ENCODE measurements around the gene TPSAB1.
"Not testable (repeated sequence)": the region's sequence is repeated elsewhere in the genome, so short reads cannot be mapped to it uniquely, and the experiment has no call there.

Gene TPSAB1

DNA sequence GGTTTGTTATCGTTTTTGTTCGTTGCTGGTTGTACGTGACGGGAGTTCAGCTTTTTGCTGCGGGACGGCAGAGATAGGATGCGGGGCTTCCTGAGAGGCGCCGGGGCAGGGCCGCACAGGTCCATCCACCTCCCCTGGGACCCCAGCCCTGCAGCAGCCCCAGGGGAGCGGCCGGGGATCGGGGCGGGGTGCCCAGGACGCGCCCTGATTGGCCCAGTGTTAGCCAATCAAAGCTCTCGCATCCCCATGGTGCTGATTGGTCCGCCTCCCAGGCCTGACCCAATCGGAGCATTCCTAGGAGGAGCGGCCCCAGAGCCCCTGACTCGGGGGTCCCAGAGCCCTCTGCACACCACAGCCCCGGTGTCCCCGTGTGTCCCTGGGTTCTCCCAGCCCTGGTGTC, 1.6 kb upstream of the TPSAB1 start:
- not testable (repeated sequence) for H3K27me3 Mint-ChIP-seq; DNase-seq; H3K4me1 Mint-ChIP-seq (ENCODE audit: low read depth in 2 of 2); ATAC-seq (replicated peaks); H3K36me3 Mint-ChIP-seq (ENCODE audit: insufficient read depth); H3K9me3 Mint-ChIP-seq; H3K27ac Mint-ChIP-seq; H3K4me3 Mint-ChIP-seq

DNA sequence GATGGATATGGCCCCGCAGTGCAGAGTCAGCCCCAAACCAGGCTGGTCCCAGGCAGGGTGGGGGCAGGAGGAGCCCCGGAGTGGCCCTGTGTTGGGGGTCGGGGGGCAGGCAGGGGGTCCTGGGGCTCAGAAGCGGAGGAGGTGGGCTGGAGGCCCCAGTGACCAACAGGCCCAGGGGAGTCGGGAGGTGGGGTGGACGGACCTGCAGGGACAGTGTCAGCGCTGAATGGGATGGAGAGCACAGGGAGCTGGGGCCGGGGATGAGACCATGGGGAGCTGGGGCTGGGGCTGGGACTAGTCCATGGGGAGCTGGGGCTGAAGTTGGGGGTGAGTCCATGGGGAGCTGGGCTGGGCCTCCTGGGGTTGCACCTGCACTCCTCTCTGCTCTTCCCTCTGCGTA, 930 bp upstream of the TPSAB1 start:
- not testable (repeated sequence) for ATAC-seq (replicated peaks); H3K27ac Mint-ChIP-seq; H3K27me3 Mint-ChIP-seq; H3K4me3 Mint-ChIP-seq; H3K4me1 Mint-ChIP-seq (ENCODE audit: low read depth in 2 of 2); DNase-seq; H3K36me3 Mint-ChIP-seq (ENCODE audit: insufficient read depth); H3K9me3 Mint-ChIP-seq

DNA sequence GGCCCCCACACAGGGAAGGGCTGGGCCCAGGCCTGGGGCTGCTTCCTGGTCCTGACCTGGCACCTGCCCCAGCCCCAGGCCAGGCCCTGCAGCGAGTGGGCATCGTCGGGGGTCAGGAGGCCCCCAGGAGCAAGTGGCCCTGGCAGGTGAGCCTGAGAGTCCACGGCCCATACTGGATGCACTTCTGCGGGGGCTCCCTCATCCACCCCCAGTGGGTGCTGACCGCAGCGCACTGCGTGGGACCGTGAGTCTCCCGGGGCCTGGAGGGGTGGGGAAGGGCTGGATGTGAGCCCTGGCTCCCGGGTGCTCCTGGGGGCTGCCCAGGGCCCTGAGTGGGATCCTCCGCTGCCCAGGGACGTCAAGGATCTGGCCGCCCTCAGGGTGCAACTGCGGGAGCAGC, 576 bp downstream of the TPSAB1 start:
- H3K36me3 Mint-ChIP-seq (ENCODE audit: insufficient read depth); H3K9me3 Mint-ChIP-seq; DNase-seq; ATAC-seq (replicated peaks); H3K27ac Mint-ChIP-seq; H3K4me3 Mint-ChIP-seq; H3K4me1 Mint-ChIP-seq (ENCODE audit: low read depth in 2 of 2): not testable (repeated sequence)
- peaks cover 7 to 20% of the 10 kb centered on the region in 2 donors for H3K27me3 Mint-ChIP-seq

DNA sequence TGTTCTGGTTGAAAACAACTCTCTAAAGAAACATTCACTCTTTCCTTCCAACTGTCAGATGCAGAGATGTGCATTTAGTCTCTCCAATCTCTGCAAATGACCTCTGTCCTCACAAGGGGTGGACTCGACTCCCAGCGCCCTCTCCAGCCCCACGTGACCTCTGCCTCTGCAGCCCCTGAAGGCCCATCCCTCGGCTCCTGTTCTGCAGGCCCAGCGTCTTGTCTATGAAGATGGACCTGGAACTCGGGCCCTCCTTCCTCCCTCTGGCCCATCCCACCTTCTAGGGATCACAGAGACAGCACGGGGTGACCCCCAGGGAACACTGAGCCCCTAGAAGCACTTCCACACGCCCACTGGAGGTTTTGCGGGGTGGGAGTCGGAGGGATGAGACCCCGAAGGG, 2.9 kb downstream of the TPSAB1 start:
- H3K9me3 Mint-ChIP-seq; H3K36me3 Mint-ChIP-seq (ENCODE audit: insufficient read depth); H3K4me3 Mint-ChIP-seq; DNase-seq; H3K4me1 Mint-ChIP-seq (ENCODE audit: low read depth in 2 of 2); ATAC-seq (replicated peaks); H3K27ac Mint-ChIP-seq: not testable (repeated sequence)
- H3K27me3 Mint-ChIP-seq: peaks cover 7 to 15% of the 10 kb centered on the region in 2 donors

DNA sequence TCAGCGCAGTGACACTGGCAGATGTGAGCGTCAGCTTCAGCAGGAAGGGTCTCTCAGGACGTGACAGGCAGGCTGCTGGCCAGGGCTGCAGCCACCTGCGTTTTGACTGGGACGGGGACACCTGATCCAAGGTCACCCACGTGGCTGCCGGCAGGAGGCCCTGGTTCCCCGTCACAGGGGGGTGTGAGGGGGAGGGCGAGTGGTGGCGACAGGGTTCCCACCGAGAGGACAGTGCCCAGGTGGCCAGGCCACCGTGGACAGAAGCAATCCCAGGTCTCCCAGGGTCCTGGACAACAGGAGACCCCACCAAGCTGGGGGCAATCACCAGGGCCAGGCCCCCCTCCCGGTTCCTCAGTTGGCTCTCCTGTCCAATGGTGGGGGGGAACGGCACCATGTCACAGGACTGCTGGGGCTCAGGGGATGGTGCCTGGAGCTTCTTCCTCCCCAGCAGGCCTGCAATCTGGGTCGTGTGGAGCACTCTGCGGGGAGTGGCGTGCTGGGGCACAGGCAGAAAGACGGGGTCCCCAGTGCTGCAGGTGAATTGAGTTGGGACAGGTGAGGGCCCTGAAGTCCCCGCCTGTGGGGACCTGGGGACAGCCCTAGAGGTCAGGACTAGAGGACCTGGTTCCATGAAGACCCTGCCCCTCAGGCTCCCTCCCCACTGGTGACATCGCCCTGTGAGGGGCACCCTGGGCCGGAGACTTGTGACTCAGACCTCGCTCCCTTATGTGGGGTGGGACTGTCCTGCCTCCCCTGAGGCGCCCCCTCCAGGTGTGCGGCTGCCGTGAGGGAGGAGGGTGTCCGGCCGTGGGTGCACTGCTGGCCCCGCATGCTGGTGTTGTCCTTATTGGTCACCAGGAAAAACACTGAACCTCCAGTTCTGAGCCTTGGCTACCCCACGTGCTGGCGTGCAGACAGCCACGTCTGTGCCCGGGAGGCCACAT, 3.7 kb downstream of the TPSAB1 start:
- not testable (repeated sequence) for H3K36me3 Mint-ChIP-seq (ENCODE audit: insufficient read depth); H3K4me1 Mint-ChIP-seq (ENCODE audit: low read depth in 2 of 2); ATAC-seq (replicated peaks); H3K9me3 Mint-ChIP-seq; DNase-seq; H3K4me3 Mint-ChIP-seq; H3K27ac Mint-ChIP-seq
- peaks cover 7 to 12% of the 10 kb centered on the region in 2 donors for H3K27me3 Mint-ChIP-seq

DNA sequence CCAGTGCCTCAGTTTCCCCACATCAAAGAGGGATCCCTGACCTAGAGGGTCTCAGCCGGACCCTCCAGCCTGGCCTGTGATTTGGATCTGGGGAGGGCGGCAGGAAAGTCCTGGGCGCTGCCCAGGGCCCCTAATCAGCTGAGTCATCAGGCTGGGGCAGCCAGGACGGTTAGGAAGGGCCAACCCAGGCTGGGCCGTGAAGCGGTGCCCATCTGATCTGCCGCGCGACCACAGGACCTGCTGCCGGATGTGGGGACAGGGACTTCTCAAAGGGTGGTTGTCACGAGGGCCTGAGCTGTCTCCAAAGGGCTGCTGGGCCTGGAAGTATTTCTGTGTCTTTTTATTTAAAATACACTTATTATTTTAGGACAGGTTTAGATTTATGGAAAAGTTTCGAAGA, 4.4 kb downstream of the TPSAB1 start:
- Mint-ChIP-seq H3K4me3 (no peak overlapping the region), H3K9me3 (no peaks in the 10 kb centered on the region), H3K36me3 (ENCODE audit: insufficient read depth) (no peaks in the 10 kb centered on the region), H3K27ac (no peak overlapping the region), H3K27me3 (peaks cover 7 to 12% of the 10 kb centered on the region in 2 donors), H3K4me1 (ENCODE audit: low read depth in 2 of 2) (peaks cover 0 to 5% of the 10 kb centered on the region in 2 donors)
- DNase-seq (no peak), ATAC-seq (replicated peaks) (peak; percentile 63)

DNA sequence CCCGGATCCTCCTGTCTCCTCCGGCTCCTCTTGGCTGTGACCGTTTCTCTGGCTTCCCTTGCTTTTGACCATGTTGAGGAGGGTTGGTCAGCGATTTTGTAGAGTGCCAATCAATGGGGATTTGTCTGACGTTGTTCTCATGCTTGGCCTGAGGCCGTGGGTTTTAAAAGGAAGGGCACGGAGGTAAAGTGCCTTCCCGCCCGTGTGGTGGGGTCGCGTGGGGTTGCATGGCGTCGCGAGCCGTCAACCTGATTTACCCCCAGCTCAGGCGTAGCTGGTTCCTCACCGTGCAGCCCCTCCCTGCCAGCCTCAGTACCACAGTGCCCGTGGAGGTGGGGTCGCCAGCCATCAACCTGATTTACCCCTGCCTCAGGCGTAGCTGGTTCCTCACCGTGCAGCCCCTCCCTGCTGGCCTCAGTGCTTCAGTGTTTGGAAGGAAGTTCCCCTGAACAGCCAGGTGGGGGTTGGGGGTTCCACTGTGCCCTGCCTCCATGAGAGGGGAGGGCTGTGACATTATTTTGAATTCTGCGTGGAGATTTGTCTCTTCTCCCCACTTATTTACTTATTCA, 5.0 kb downstream of the TPSAB1 start:
- H3K4me3 Mint-ChIP-seq: no peak overlapping the region
- peaks cover 0 to 5% of the 10 kb centered on the region in 2 donors for H3K4me1 Mint-ChIP-seq (ENCODE audit: low read depth in 2 of 2)
- peaks cover 7 to 12% of the 10 kb centered on the region in 2 donors for H3K27me3 Mint-ChIP-seq
- ATAC-seq (replicated peaks): no peak
- H3K9me3 Mint-ChIP-seq: no peaks in the 10 kb centered on the region
- no peak for DNase-seq
- no peak overlapping the region for H3K27ac Mint-ChIP-seq
- no peaks in the 10 kb centered on the region for H3K36me3 Mint-ChIP-seq (ENCODE audit: insufficient read depth)

DNA sequence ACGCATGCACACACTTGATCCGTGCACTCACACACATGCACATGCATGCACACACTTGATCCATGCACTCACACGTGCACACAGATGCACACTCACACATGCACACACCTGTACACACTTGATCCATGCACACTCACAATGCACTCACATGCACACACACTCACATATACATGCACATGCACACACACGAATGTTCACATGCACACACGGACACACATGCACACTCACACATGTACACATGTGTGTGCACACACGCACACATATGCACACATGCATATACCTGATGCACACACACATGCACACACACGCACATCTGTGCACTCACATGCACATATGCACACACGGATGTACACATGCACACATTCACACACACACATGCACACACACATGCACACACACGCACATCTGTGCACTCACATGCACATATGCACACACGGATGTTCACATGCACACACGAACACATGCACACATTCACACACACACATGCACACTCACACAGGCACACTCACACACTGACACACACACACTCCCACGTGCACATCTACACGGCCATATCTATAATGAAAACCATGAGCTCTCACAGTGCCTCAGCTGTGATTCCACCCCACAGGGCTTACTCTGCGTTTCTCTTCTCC, 7.5 kb downstream of the TPSAB1 start:
- DNase-seq; ATAC-seq (replicated peaks); H3K9me3 Mint-ChIP-seq; H3K36me3 Mint-ChIP-seq (ENCODE audit: insufficient read depth); H3K27ac Mint-ChIP-seq; H3K4me1 Mint-ChIP-seq (ENCODE audit: low read depth in 2 of 2); H3K4me3 Mint-ChIP-seq: not testable (repeated sequence)
- peaks cover 7 to 12% of the 10 kb centered on the region in 2 donors for H3K27me3 Mint-ChIP-seq

DNA sequence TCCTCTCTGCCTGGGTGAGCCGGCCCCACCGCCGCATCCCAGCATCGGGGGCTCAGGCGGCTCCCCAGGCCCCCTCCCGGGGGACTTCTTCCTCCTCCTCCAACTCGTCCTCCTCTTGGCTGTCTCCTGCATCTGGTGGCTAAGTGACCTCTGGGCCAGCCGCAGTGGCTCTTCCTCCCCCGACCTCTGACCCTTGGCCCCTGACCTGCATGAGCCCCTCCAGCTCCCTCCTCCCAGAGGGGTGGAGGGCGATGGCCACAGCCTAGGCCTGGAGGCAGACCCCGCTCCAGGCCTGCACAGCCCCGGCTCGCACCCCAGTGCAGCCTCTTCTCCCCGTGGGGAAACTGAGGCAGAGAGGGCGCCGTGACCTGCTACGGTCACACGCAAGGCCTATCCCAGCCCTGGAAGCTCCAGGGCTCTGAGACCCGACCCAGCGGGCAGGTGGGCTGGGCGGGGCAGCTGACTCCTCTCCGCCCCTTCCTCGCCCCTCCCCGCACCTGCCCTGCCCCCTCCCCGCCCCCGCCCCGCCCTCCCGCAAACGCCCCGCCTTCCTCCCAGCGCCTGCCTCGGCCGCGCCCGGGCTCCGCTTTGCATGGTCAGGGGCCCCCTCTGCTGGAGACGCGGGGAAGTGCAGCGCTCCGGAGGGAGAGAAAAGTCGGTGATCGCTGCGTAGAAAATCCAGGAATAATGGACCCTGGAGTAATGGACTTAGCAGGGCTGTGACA, 8.7 kb downstream of the TPSAB1 start:
- DNase-seq; H3K4me3 Mint-ChIP-seq; H3K36me3 Mint-ChIP-seq (ENCODE audit: insufficient read depth); H3K27ac Mint-ChIP-seq; H3K4me1 Mint-ChIP-seq (ENCODE audit: low read depth in 2 of 2); H3K9me3 Mint-ChIP-seq: not testable (repeated sequence)
- ATAC-seq (replicated peaks): peak; percentile 82
- peaks cover 7 to 12% of the 10 kb centered on the region in 2 donors for H3K27me3 Mint-ChIP-seq

DNA sequence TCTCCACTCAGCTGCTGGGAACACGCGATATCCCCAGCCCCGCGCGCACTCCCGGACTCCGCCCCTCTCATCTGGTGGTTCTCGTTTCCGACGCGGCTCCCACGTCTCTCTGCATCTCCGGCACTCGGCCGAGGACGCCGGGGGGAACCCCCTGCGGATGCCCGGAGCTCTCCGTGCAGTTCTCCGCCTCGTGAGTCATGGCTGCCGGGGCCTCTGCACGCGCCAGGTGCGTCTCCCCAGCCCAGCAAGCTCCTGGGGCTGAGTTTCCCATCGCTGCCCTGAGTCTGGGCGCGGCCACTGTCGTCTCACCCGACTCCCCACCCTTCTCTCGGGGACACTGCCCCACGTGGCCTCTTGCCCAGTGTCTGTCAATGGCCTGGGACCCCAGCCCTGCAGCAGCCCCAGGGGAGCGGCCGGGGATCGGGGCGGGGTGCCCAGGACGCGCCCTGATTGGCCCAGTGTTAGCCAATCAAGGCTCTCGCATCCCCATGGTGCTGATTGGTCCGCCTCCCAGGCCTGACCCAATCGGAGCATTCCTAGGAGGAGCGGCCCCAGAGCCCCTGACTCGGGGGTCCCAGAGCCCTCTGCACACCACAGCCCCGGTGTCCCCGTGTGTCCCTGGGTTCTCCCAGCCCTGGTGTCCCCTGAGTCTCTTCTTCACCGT, 13.3 kb downstream of the TPSAB1 start:
- H3K36me3 Mint-ChIP-seq (ENCODE audit: insufficient read depth); H3K27ac Mint-ChIP-seq; H3K4me3 Mint-ChIP-seq; ATAC-seq (replicated peaks); H3K9me3 Mint-ChIP-seq; DNase-seq; H3K4me1 Mint-ChIP-seq (ENCODE audit: low read depth in 2 of 2): not testable (repeated sequence)
- H3K27me3 Mint-ChIP-seq: peaks cover 1 to 16% of the 10 kb centered on the region in 2 donors

DNA sequence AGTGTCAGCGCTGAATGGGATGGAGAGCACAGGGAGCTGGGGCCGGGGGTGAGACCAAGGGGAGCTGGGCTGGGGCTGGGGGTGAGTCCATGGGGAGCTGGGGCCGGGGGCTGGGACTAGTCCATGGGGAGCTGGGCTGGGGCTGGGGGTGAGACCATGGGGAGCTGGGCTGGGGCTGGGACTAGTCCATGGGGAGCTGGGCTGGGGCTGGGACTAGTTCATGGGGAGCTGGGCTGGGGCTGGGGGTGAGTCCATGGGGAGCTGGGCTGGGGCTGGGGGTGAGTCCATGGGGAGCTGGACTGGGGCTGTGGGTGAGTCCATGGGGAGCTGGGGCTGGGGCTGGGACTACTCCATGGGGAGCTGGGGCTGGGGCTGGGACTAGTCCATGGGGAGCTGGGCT, 14.3 kb downstream of the TPSAB1 start:
- not testable (repeated sequence) for H3K36me3 Mint-ChIP-seq (ENCODE audit: insufficient read depth); H3K9me3 Mint-ChIP-seq; DNase-seq; H3K27ac Mint-ChIP-seq; ATAC-seq (replicated peaks); H3K4me3 Mint-ChIP-seq; H3K4me1 Mint-ChIP-seq (ENCODE audit: low read depth in 2 of 2)
- peaks cover 6 to 25% of the 10 kb centered on the region in 2 donors for H3K27me3 Mint-ChIP-seq

DNA sequence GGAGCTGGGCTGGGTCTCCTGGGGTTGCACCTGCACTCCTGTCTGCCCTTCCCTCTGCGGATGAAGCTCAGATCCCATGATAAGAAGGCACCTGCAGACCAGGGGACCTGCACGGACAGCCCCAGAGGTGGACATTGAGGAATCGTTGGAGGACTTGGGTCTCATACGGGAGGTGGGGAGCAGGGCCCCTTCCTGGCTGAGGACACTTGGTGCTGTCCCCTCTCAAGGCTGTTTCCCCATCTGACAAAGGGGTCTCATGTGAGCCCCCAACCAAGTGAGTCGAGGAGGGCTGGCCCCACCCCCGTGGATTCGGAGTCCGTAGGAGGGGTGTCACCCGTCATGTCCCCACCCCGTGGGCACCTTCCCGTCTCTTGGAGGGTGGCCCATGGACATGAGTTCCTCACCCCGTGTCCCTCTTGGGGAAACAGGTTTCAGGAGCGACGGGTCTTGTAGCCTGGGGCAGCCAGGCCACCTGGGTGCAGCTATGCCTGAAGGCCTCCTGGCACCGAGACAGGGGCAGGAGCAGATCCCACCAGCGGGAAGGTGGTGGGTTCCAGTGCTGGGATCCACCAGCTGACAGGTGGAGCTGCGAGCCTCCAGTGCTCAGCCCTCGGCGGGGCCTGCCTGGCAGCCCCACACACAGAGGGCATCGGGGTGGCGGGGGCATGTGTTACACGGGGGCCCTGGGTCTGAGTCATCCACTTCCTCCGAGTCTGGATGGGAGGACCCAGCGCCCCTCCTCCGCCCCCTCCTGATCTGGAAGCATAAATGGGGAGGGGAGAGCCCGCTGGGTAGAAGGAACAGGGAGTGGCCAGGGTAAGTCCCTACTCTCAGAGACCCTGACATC, 15.0 kb downstream of the TPSAB1 start, which contains the start of gene TPSD1:
Gene TPSD1, plus strand, starts transcription at position 794 of the 847 bp plus-strand sequence. CDS start 212 bp downstream, outside the sequence.
- H3K4me1 Mint-ChIP-seq (ENCODE audit: low read depth in 2 of 2); DNase-seq; H3K36me3 Mint-ChIP-seq (ENCODE audit: insufficient read depth); ATAC-seq (replicated peaks); H3K4me3 Mint-ChIP-seq; H3K27ac Mint-ChIP-seq; H3K9me3 Mint-ChIP-seq: not testable (repeated sequence)
- H3K27me3 Mint-ChIP-seq: peaks cover 12 to 32% of the 10 kb centered on the region in 2 donors

All from effector memory CD8-positive, alpha-beta T cell (primary cell).